ENCODE results near the gene GUCY1A2.

The GUCY1A2 gene

DNA sequence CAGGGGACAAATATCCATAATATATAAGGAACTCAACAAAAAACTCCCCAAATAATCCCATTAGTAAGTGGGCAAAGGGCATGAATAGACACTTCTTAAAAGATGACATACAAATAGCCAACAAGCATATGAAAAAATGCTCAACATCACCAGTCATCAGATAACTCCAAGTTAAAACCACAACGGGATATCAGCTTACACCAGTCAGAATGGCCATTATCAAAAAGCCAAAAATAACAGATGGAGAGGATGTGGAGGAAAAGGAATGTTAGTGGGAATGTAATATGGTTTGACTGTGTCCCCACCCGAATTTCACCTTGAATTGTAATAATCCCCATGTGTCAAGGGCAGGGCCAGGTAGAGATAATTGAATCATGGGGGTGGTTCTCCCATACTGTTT, 350.1 kb downstream of the GUCY1A2 start:
- DNase-seq = no peak

DNA sequence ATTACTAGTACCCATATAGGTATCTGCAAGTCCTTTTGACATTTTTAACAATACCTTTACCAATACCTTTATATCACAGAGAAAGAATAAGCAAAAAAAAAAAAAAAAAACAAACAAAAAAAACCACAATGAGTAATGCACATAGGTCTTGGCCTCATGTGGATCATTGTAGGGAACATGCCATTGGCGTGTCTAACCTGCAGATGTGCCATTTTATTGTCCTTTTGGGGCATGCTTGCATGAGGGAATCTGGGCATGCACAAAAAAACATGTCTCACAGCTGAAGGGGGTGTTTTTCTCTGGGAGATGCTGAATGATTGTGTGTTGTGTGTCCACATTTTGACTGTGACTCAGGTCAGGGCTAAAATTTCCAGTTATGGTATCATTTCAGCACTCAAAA, 361.6 kb downstream of the GUCY1A2 start:
- no peak for DNase-seq

DNA sequence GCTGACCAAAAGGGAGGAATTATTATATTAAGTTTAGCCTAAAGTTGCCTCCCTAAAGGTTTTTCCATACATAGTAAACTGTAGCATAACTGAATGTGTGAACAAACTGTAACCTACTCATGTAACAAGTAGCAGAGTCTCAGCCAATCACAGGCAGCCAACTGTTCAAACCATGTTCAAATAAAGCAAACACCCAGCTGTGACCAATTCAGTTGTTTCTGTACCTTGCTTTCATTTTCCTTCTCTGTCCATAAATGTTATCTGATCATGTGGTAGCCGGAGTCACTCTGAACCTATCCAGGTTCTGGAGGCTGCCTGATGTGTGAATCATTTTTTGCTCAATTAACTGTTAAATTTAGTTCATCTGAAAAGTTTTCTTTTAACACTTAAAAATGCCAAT, 373.5 kb downstream of the GUCY1A2 start:
- DNase-seq = no peak

DNA sequence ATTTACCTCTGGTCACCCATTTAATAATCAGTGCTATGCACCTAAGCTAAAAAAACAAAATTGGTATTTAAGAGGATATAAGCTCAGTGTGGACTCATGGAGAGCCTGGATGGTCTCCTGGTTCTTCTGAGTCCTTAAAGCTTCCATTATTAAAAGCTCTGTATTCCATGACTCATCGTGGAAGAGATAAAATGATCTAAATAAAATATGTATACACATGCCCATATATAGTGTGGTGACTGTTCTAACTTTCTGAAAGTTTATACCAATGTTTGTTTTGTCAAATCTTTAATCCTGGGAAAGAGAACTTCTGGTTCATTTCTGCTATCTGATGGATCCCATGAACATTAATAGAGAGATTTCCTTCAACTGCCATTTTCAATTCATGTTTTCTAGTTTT, 375.9 kb downstream of the GUCY1A2 start:
- no peak for DNase-seq

DNA sequence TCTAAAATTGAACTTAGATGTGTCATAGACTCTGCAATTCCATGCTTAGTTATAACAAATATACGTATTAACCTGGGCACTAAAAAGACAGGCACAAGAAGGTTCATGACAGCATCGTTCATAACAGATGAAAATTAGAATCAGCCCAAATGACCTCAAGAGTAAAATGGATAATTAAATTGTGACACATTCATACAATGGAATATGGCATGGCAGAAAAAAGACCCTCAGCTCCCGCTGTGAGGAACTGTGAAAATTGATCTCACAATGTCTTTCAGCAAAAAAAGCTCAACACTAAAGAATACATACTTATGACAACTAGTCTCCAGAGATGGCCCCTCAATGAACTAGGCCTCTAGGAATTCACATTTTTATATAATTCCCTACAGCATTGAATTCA, 386.0 kb downstream of the GUCY1A2 start:
- no peak for DNase-seq

DNA sequence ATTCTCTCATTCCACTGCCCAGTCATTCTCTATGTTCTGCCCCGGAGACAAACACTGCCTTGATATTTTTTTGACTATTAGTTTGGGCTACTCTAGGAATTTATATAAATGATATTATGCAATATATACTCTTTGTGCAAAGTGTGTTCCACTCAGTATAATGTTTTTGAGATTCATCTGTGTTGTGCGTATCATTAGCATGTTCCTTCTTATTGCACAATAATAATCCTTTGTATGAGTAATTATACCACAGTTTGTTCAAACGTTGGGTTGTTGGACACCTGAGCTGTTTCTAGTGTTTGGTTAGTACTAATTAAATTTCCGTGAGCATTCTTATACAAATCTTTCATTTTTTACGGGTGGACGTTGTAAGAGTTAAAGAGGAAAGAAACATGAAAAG, 390.6 kb downstream of the GUCY1A2 start:
- DNase-seq = no peak

DNA sequence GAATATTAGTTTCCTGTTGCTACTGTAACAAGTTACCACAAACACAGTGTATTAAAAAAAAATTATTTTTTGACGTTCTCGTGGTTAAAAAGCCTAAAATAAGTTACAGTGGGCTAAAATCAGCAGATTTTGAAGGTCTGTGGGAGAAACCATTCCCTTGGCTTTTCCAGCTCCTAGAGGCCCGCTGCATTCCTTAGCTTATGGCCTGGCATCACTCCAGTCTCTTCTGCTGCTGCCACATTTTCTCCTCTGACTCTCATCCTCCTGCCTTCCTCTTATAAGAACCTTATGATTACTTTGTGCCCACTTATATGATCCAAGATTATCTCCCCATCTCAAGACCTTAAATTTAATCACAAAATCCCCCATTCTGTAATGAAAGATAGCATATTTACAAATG, 392.7 kb downstream of the GUCY1A2 start:
- no peak for DNase-seq

DNA sequence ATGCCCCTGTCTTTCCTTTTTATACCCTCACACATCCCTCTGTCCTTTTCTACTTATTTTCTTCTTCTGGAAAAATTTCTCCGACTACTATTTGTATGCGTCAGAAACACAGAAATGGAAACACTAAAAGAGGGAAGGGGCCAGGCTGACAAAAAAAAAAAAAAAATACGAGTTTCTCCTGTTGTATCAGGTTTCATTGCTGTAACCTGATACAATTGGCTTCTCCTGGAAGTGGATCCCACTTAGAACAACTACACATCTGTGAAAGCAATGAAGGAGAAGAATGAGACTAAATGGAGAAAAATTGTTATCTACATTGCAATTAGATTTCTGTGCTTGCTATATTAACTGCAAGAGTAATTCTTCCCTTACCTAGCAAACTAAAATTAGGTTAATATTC, 393.9 kb downstream of the GUCY1A2 start:
- DNase-seq = no peak
